Bronchial epithelial cell (primary cell): ENCODE data around the gene SLC12A7. TPM values are rescaled to one million over a fixed set of nuclear protein-coding genes. Genes with fewer than 3 reads are reported as not detected.

ENCODE experiments used
- DNase-seq: peaks from one replicate; pipeline ENCODE4 v3.0.0-alpha.2; 2010; ENCODE audit warnings: low read depth
- FAIRE-seq: peaks from 2 replicates; lab custom pipeline; 2011; peaks lifted over from hg19 to GRCh38; lab: Jason Lieb, UNC
- H3K27me3 ChIP-seq: 2 replicates; pipeline ENCODE4 v1.5.1; 2011; ENCODE audit warnings: low read length; ENCODE audit not compliant: control insufficient read depth, insufficient read depth
- H3K36me3 ChIP-seq: 2 replicates; pipeline ENCODE4 v1.5.1; 2011; ENCODE audit warnings: low read length; ENCODE audit not compliant: control insufficient read depth, insufficient read depth
- H3K4me3 ChIP-seq: 2 replicates; pipeline ENCODE4 v1.5.1; 2011; ENCODE audit warnings: mild to moderate bottlenecking, low read depth, low read length, control low read depth
- total RNA-seq: library from RNA; depleted of rRNA; stranded (reverse); fragments of >200 nt; gene quantifications from 2 replicates; pipeline ENCODE4 v1.2.1, GENCODE V29; 2014
- TF ChIP-seq, protein P1 (sequence below): IDR thresholded peaks from 2 replicates; pipeline ENCODE4 v1.5.1; 2011; ENCODE audit warnings: mild to moderate bottlenecking, moderate library complexity, low read length, control low read depth, inconsistent platforms; ENCODE audit not compliant: insufficient read depth, severe bottlenecking

The SLC12A7 gene
- total RNA-seq, 1 donor from 2014 or later, result 10.3 TPM

DNA sequence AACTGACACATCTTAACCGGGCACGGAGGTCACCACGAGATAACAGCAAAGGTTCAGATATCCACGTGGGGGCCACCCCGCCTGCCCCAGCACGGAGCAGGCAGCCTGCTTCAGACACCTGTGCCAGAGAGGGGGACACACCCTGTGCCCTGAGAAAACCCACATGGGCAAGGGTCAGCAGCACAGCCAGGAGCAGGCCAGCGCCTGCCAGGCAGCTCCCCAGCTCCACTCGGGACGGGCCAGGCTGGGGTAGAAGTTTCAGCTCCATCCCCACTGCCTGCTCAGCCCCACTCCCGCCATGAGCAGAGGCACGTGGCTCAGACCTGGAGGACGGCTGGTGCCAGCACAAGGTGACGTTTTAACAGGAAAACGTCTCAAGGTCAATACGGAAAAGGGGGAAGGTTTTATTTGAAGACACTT, 22.2 kb downstream of the SLC12A7 start:
- H3K36me3 ChIP-seq, result peaks cover 3% of the 10 kb centered on the region
- FAIRE-seq, result no peak
- TF ChIP-seq, protein P1, sequence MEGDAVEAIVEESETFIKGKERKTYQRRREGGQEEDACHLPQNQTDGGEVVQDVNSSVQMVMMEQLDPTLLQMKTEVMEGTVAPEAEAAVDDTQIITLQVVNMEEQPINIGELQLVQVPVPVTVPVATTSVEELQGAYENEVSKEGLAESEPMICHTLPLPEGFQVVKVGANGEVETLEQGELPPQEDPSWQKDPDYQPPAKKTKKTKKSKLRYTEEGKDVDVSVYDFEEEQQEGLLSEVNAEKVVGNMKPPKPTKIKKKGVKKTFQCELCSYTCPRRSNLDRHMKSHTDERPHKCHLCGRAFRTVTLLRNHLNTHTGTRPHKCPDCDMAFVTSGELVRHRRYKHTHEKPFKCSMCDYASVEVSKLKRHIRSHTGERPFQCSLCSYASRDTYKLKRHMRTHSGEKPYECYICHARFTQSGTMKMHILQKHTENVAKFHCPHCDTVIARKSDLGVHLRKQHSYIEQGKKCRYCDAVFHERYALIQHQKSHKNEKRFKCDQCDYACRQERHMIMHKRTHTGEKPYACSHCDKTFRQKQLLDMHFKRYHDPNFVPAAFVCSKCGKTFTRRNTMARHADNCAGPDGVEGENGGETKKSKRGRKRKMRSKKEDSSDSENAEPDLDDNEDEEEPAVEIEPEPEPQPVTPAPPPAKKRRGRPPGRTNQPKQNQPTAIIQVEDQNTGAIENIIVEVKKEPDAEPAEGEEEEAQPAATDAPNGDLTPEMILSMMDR, result no peak
- H3K4me3 ChIP-seq, result no peak overlapping the region
- DNase-seq, result no peak
- no peaks in the 10 kb centered on the region for H3K27me3 ChIP-seq

DNA sequence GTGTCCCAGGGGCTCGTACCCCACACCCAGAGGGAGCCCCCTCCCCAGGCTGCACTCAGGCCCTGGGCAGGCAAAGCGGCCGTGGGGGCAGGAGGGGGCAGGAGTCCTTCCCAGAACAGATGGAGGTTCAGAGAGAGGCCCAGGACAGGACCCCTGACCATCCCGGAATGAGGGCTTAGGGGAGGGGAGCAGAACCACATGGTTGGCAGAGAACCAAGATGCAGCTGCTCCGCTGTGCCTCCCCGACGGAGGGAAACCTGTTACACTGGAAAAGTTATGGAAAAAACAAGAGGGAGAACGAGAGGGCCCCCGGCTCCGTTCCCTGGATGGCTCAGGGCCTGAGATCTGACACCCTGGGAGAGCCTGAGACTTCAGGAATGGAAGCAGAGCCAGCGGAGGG, 22.7 kb downstream of the SLC12A7 start:
- no peak for DNase-seq
- H3K27me3 ChIP-seq, result no peaks in the 10 kb centered on the region
- no peak overlapping the region for H3K4me3 ChIP-seq
- H3K36me3 ChIP-seq, result peaks cover 3% of the 10 kb centered on the region
- TF ChIP-seq, protein P1, result no peak
- FAIRE-seq, result no peak

DNA sequence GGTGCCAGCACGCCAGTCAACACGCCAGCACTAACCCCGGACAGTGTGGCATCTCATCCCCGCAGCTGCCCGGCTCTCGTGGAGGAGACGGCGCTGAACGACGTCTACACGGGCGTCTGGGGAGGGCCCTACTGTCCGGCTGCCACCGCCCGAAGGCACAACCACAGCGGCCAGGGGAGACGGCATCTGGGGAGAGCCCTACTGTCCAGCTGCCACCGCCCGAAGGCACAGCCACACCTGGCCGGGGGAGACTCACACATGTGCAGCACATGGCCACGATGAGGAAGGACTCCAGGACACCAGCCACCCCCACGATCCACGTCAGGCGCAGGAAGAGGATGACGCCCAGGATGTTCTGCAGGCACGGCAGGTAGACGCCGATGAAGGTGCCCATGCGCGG, 23.1 kb downstream of the SLC12A7 start:
- TF ChIP-seq, protein P1, result no peak
- FAIRE-seq (no peak), DNase-seq (no peak)
- H3K27me3 ChIP-seq, result no peaks in the 10 kb centered on the region
- H3K4me3 ChIP-seq, result no peak overlapping the region
- peaks cover 3% of the 10 kb centered on the region for H3K36me3 ChIP-seq

DNA sequence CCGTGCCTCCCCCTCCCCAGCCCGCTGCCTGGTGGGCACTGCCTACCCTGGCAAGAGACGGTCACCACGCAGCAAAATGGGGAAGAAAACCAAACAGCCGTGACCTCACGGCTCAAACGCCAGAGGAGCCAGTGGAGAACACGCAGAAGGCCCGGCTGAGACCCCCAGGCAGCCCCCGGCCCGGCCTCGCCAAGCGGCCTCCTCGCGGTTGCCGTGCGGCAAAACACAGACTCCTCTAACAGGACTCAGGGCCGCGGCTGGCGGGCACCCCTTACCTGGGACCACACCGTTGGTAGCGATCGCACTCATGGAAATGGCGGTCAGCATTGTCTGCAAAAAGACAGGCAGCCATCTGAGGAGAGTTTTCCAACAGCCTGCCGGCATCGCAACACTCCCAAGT, 23.8 kb downstream of the SLC12A7 start:
- no peak overlapping the region for H3K4me3 ChIP-seq
- H3K27me3 ChIP-seq, result no peaks in the 10 kb centered on the region
- H3K36me3 ChIP-seq, result peaks cover 3% of the 10 kb centered on the region
- DNase-seq (no peak), FAIRE-seq (no peak)
- TF ChIP-seq, protein P1, result no peak

DNA sequence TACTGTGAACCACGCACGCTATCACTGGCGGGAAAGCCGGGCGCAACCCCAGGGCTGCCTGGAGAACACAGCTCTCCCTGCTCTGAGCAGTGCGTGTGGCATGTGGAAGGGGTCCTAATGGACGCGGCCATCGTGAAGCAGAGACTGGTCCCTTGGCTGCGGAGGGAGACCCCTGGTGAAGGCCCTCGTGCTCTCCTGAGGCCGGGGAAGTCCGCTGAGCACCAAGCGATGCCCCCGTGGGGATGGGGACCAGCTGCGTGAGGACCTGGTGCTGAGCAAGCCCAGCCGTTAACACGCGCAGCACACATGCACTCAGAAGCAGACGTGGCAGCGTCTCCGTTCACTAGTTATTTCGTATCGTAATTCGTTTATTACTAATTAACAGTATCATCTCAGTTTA, 24.4 kb downstream of the SLC12A7 start:
- Histone ChIP-seq H3K27me3 (no peaks in the 10 kb centered on the region), H3K4me3 (no peak overlapping the region), H3K36me3 (peaks cover 3% of the 10 kb centered on the region)
- DNase-seq (no peak), FAIRE-seq (no peak)
- TF ChIP-seq, protein P1, result no peak

DNA sequence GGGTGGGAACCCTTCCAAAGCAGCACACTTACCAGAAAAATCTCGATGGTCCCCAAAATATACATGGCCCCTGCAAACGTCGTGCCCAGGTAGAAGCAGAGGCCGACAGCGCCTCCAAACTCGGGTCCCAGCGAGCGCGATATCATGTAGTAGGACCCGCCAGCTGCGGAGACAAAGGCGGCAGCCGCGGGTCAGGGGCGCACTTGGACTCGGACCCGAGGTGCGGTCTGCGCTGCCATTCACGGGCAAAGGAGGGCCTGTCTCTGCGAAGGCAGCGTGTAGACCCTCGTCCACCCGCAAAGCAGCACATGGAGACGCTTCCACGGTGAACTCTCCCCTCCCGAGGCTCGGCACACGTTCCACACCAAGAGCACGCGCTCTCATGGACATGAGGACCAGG, 25.0 kb downstream of the SLC12A7 start:
- Histone ChIP-seq H3K27me3 (no peaks in the 10 kb centered on the region), H3K36me3 (peaks cover 3% of the 10 kb centered on the region), H3K4me3 (no peak overlapping the region)
- TF ChIP-seq, protein P1, result no peak
- no peak for DNase-seq
- no peak for FAIRE-seq
